RCC 7860 (cell line): ENCODE data around the gene TBXA2R.
"Not testable (repeated sequence)": the region's sequence is repeated elsewhere in the genome, so short reads cannot be mapped to it uniquely, and the experiment has no call there.

Experiments used
- DNase-seq: peaks from one replicate; pipeline ENCODE4 v3.0.0-alpha.2; 2015; ENCODE audit warnings: low spot score
- FAIRE-seq: peaks from 2 replicates; lab custom pipeline; 2012; peaks lifted over from hg19 to GRCh38; lab: Jason Lieb, UNC

The TBXA2R gene

DNA sequence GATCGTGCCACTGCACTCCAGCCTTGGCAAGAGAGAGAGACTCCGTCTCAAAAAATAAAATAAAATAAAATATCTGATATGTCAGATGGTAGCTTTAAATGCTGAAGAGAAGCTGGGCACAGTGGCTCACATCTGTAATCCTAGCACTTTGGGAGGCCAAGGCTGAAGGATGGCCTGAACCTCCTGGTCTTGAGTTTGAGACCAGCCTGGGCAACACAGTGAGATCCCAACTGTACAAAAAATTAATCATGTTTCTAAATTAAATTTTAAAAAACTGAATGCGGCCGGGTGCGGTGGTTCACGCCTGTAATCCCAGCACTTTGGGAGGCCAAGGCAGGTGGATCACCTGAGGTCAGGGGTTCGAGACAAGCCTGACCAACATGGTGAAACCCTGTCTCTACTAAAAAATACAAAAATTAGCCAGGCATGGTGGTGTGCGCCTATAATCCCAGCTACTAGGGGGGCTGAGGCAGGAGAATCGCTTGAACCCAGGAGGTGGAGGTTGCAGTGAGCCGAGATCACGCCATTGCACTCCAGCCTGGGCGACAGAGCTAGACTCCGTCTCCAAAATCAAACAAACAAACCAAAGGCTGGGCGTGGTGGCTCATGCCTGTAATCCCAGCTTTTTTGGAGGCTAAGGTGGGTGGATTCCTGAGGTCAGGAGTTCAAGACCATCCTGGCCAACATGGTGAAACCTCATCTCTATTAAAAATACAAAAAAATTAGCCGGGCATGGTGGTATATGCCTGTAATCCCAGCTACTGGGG, 22.5 kb downstream of the TBXA2R start:
- not testable (repeated sequence) for DNase-seq, FAIRE-seq

DNA sequence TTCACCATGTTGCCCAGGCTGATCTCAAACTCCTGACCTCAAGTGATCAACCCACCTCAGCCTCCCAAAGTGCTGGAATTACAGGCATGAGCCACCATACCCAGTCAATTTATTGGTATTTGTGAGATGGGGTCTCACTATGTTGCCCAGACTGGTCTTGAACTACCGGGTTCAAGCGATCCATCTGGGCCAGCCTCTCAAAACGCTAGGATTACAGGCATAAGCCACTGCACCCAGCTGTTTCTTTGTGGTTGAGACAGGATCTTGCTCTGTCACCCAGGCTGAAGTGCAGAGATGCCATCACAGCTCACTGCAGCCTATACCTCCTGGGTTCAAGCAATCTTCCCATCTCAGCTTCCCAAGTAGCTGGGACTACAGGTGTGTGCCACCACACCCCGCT, 24.9 kb downstream of the TBXA2R start:
- not testable (repeated sequence) for DNase-seq, FAIRE-seq

GRCh38 chr19:3580156-3580934, 26.3 kb downstream of the TBXA2R start:
- peak; percentile 76 for DNase-seq
- FAIRE-seq: peak; percentile 88

- FAIRE-seq: no peak
Measured at GRCh38 chr19:3578390-3578789, 28.3 kb downstream of the TBXA2R start.

DNA sequence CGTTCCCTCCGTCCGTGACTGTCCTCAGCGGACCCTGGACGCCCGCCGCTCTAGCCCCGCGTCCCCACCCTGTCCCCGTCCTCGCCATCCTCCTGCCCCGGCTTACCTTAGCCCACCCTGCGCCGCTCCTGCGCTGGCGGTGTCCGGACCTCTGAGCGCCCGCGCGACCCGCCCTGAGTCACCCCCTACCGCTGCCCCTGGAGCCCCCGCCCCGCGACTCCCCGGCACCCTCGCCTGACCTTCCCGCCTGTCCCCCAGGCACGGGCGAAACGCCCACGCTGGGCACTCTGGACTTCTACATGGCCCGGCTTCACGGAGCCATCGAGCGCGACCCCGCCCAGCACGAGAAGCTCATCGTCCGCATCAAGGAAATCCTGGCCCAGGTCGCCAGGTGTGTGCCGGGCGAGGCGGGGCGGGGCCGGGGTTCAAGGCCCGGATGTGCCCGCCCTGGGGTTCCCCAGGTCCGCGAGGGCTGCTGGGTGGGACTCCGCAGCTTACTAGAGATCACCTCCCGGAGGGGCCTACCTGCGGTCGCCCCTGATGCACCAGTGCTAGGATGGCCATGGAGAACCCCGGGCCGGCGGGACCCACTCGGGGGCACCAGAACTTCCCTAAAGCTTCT, 28.8 kb downstream of the TBXA2R start:
- FAIRE-seq: no peak
- DNase-seq: no peak

More at GRCh38 chr19:3578390-3578789, 28.3 kb downstream of the TBXA2R start:
- no peak for DNase-seq

DNA sequence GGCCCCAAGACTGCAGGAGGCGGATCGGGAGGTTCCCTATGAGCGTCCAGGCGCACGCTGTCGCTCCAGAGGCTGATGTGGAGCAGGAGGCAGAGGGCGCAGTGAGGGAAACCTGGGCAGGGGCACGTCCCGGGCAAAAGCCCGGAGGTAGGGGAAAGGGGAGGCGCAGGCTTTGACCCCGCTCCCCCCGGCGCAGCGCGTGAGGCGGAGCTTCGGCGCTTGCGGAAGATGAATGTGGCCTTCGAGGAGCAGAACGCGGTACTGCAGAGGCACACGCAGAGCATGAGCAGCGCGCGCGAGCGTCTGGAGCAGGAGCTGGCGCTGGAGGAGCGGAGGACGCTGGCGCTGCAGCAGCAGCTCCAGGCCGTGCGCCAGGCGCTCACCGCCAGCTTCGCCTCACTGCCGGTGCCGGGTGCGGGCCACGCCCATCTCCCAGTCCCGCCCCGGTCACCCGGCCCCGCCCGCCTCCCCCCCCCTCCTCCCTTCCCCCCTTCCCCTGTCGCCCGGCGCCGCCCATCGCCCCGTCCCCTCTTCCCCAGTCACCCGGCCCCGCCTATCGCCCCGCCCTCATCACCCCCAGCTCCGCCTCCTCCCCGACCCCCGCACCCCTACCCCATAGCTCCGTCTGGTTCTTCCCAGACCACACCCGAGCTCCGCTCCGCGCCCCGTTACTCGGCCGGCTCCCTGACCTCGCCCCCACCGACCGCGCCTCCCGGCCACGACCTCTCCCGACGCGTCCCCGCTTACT, 29.8 kb downstream of the TBXA2R start:
- DNase-seq: no peak
- no peak for FAIRE-seq

- FAIRE-seq (no peak), DNase-seq (no peak)
Measured at GRCh38 chr19:3575949-3576673, 30.6 kb downstream of the TBXA2R start.

DNA sequence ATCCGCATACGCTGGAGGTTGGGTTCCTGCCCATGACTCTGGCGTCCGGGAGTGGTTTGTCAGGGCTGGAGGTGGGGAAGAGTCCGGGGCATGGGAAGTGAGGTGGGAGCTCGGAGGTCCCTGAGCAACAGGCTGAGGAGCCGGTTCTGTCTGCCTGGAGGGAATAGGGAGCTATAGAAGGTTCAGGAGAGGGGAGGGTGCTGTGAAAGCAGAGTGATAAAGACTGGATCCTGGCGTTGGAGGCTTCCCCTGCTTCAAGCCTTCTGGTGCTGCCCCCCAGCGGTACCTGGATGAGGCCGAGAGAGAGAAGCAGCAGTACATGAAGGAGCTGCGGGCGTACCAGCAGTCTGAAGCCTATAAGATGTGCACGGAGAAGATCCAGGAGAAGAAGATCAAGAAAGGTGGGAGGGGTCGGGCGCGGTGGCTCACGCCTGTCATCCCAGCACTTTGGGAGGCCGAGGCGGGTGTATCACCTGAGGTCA, 31.4 kb downstream of the TBXA2R start:
- DNase-seq (no peak), FAIRE-seq (no peak)

DNA sequence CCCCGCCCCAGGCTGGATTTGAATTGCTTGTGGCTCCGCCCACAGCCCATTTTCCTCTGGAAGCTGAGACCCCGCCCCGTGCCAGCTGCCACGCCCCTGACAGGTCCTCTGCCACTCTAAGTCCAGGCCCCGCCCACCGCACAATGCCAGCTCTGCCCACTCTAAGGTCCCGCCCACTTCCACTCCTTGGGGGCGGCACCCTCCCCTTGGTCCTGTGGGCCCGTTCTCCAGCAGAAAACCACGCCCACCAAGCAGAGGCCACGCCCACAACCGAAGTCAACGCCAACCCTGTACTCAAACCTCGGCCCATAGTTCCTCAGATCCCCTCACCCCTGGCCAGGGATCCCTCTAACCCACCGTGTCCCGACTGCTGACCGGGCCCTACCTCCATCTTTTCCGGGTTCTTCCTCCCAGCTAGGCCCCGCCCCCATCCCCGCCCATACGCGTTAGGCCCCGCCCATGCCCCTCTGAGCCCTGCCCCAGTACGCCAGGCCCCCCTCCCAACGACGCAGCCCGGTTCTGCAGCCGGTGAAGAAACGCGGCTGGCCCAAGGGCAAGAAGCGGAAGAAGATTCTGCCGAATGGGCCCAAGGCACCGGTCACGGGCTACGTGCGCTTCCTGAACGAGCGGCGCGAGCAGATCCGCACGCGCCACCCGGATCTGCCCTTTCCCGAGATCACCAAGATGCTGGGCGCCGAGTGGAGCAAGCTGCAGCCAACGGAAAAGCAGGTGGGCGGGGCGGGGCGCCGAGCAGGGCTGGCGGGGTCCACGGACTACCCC, 32.6 kb downstream of the TBXA2R start:
- FAIRE-seq: peak; percentile 71

GRCh38 chr19:3573162-3573857, 33.4 kb downstream of the TBXA2R start:
- FAIRE-seq: no peak
- no peak for DNase-seq

More for the DNA sequence above, 32.6 kb downstream of the TBXA2R start:
- DNase-seq: peak; percentile 88

GRCh38 chr19:3572855-3573161, 33.9 kb downstream of the TBXA2R start, which contains the start of gene HMG20B:
Gene HMG20B (plus strand): TSS chr19:3572944. CDS start chr19:3573310, 366 bp downstream.
- no peak for FAIRE-seq

GRCh38 chr19:3572132-3572854, 34.4 kb downstream of the TBXA2R start:
- peak; percentile 90 for FAIRE-seq
- peak; percentile 97 for DNase-seq

More at GRCh38 chr19:3572855-3573161, 33.9 kb downstream of the TBXA2R start, which contains the start of gene HMG20B:
- DNase-seq: no peak

GRCh38 chr19:3570606-3571011, 36.1 kb downstream of the TBXA2R start:
- DNase-seq (no peak), FAIRE-seq (no peak)

DNA sequence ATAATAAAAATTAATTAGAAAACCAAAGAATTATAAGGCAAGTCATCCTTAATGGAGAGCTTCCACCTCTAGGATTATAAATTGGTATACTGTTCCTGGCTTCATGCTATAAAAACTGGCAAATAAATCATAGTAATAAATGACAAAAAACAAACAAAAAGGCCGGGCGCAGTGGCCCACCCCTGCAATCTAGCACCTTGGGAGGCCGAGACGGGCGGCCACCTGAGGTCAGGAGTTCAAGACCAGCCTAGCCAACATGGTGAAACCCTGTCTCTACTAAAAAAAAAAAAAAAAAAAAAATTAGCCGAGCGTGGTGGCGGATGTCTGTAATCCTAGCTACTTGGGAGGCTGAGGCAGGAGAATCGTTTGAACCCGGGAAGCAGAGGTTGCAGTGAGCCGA, 36.6 kb downstream of the TBXA2R start:
- FAIRE-seq, DNase-seq: not testable (repeated sequence)

DNA sequence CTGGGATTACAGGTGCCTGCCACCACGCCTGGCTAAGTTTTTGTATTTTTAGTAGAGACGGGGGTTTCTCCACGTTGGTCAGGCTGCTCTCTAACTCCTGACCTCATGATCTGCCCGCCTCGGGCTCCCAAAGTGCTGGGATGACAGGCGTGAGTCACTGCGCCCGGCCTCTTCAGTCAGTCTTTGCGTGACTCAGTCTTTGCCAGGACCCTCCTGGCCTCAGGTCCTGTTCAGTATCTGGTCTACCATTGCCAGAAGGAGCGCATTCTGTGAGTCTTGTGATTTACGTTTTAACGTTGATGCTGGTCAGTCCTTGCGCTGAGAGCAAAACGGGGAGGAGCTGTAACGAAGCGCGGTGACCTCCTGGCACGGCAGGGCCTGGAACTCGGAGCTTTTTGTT, 41.5 kb downstream of the TBXA2R start:
- DNase-seq (peak; percentile 51), FAIRE-seq (peak; percentile 55)

DNA sequence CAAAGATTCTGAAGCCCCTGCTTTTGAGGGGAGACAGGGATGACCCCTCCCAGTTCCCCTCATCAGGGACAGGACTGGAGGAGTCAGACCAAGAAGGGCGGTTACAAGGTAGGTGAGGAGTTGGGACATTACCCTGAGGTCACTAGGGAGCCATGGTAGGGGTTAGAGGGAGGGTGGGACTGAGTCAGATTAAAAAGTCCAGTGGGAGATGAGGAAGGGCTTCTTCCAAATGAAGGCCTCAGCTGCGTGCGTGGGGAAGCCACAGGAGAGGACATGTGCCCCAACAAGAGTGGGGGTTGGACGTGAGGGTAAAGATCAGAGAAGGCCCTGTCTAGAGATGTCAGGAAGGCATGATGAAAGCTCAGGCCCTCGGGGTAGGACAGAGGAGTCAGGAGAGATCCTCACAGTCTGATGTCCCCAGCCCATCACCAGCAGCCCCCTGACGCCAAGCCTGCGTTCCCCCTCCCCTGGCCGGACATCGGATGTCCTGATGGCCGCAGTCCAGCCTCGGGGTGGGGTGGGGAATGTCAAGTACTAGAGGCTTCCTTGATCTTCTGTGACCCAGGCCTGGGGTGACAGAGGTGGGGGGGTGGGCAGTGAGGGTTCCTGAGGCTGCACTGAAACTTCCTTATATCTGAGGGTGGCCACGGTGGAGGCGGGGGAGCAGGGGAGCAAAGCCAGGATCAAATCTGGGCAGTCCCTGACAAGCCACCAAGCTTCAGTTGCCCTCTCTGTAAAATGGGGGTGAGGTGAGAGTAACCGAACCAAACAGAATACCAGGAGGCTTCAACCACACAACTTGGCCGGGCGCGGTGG, 42.8 kb downstream of the TBXA2R start:
- FAIRE-seq (no peak), DNase-seq (no peak)
